Activated CD4-positive, alpha-beta T cell treated with anti-CD3 and anti-CD28 coated beads for 36 hours (primary cell): ENCODE results near the gene SLC25A39. TPM values are rescaled to one million over a fixed set of nuclear protein-coding genes. Genes with fewer than 3 reads are reported as not detected.
"Not testable (repeated sequence)": the region's sequence is repeated elsewhere in the genome, so short reads cannot be mapped to it uniquely, and the experiment has no call there.

Source experiments
- ATAC-seq: fragments of 200-7000 bp; cut with Tn5 transposase; one replicate; pipeline ENCODE4 v1.10.0; 2021; ENCODE audit warnings: mild to moderate bottlenecking, moderate library complexity
- CTCF ChIA-PET: fragments of 350-600 bp; sonication (Branson Sonifier 250); formaldehyde crosslinking; loops from one replicate; lab custom pipeline; 2021; ENCODE audit warnings: antibody characterized with exemption; lab: Charles Lee
- POLR2A ChIA-PET: fragments of 350-600 bp; sonication (Branson Sonifier 250); formaldehyde crosslinking; loops from one replicate; lab custom pipeline; 2021; ENCODE audit warnings: antibody characterized with exemption, inconsistent platforms; lab: Charles Lee
- DNase-seq: peaks from one replicate; pipeline ENCODE4 v3.0.0-alpha.2; 2020
- H3K27ac Mint-ChIP-seq: one replicate; pipeline ENCODE4 v1.8.0; 2021; ENCODE audit warnings: mixed read lengths
- H3K27me3 Mint-ChIP-seq: one replicate; pipeline ENCODE4 v1.8.0; 2021; ENCODE audit warnings: mixed read lengths
- H3K36me3 Mint-ChIP-seq: one replicate; pipeline ENCODE4 v1.8.0; 2021; ENCODE audit warnings: low read depth, mixed read lengths
- H3K4me1 Mint-ChIP-seq: one replicate; pipeline ENCODE4 v1.8.0; 2021; ENCODE audit warnings: mixed read lengths
- H3K4me3 Mint-ChIP-seq: one replicate; pipeline ENCODE4 v1.8.0; 2021; ENCODE audit warnings: mild to moderate bottlenecking, moderate library complexity, mixed read lengths
- H3K9me3 Mint-ChIP-seq: one replicate; pipeline ENCODE4 v1.8.0; 2021; ENCODE audit warnings: low read depth, mixed read lengths
- intact Hi-C, 2 experiments: fragments of 100-400 bp; cut with DNase I in 1 of 2; cut with micrococcal nuclease in 1 of 2; formaldehyde crosslinking; loops; one replicate each; pipeline versions ENCODE4 v1.14.2 to v1.15.1; 2022 to 2024; cut with DNase I, micrococcal nuclease
- total RNA-seq, 2 experiments: library from RNA; stranded (reverse); gene quantifications; one replicate each; pipeline ENCODE4 v1.2.3, GENCODE V29; 2021

The SLC25A39 gene
- total RNA-seq, 2 experiments from 2014 or later: 127 to 129 TPM

DNA sequence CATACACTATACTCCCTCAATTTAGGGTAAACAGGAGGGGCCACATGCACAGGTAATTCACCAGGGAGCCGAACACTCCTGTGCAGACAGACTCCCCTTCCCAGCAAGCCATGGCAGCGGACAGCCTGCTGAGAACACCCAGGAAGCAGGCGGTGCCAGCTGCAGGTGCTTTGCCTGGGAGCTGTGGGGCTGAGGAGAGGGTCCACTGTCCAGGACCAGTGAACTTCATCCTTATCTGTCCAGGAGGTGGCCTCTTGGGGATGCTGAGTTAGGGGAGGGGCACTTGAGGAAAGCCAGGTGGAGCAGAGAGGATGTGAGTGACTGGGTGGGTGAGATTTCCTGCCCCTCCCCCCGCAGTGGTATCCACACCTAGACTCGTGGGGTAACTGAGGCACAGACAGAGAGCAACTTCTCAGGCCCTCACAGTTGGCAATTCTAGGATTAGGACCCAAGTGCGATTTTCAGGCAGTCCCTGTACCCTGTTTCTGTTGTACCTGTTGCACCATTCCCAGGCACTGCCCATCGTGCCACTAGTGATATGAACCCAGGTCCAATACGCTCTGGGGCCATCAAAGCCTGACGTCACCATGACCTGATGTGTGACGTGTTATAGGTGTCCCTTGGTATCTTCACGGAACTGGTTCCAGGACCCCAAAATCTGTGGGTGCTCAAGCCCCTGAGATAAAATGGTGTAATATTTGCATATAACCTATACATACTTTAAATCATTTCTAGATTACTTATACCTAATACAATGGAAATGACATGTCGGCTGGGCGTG is 21.6 kb upstream of the SLC25A39 start:
- Mint-ChIP-seq H3K27ac (no peak overlapping the region), H3K36me3 (no peaks in the 10 kb centered on the region), H3K4me1 (peaks cover 11% of the 10 kb centered on the region), H3K9me3 (no peaks in the 10 kb centered on the region), H3K4me3 (peak overlapping the region; percentile 87), H3K27me3 (no peaks in the 10 kb centered on the region)
- ATAC-seq: no peak
- ChIA-PET CTCF (interaction anchor here (0.6 to 3.2 kb wide), 19 partner anchors 8 to 171 kb away, joined by 3 to 40 read pairs (median 4); partner anchors contain the start of genes FAM171A2, SLC25A39, TMUB2 and UBTF), POLR2A (interaction anchor here (0.5 to 0.7 kb wide), 2 partner anchors 23 to 429 kb away, joined by 3 read pairs; no protein-coding TSS in a partner anchor)
- DNase-seq: no peak
- intact Hi-C loops: no loop called here

DNA sequence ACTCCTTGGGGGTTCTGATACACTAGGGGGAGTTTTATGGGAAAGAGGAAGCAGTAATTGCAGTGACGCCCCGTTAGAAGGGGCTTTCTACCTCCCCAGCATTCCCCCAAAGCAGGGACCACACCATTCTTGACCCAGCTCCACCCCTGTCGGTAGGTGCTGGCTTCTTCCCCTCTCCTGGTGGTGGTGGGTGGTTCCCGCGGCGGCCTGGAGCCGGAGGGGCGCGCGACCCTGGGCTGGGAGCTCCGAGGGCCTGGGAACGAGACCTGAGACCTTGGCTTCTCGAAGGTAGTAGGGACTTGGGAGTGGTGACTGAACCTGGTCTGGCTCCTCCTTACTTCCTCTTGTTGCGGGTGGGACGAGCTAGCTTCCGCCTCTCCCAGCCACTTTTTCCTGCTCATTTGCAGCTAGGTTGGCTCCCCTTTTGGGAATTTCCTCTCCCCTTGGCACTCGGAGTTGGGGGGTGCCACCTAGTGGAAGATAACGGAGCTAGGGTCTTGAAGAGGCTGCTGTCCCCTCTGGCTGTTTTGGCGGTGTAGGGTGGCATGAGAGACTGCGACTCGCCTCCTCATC is 20.9 kb upstream of the SLC25A39 start:
- peak overlapping the region; percentile 80 for H3K27ac Mint-ChIP-seq
- no peaks in the 10 kb centered on the region for H3K9me3 Mint-ChIP-seq
- H3K4me3 Mint-ChIP-seq: peak overlapping the region; percentile 87
- peaks cover 11% of the 10 kb centered on the region for H3K4me1 Mint-ChIP-seq
- H3K27me3 Mint-ChIP-seq: no peaks in the 10 kb centered on the region
- ATAC-seq: peak; percentile 6
- intact Hi-C loops: loop anchor here (1.0 to 2.0 kb wide), 13 partner anchors 14 to 339 kb away; partner anchors contain the start of genes FAM171A2 (in 1 of the 2), GPATCH8 (in 1 of the 2), RUNDC3A (in 1 of the 2) and SLC25A39 (in 1 of the 2)
- peak; percentile 63 for DNase-seq
- CTCF ChIA-PET: interaction anchor here (0.6 to 3.2 kb wide), 28 partner anchors 9 to 465 kb away, joined by 3 to 40 read pairs (median 4); partner anchors contain the start of genes FAM171A2, SLC25A39, TMUB2 and UBTF
- no peaks in the 10 kb centered on the region for H3K36me3 Mint-ChIP-seq
- POLR2A ChIA-PET: interaction anchor here (0.5 to 0.9 kb wide), 4 partner anchors 24 to 478 kb away, joined by 3 to 5 read pairs (median 3); no protein-coding TSS in a partner anchor

DNA sequence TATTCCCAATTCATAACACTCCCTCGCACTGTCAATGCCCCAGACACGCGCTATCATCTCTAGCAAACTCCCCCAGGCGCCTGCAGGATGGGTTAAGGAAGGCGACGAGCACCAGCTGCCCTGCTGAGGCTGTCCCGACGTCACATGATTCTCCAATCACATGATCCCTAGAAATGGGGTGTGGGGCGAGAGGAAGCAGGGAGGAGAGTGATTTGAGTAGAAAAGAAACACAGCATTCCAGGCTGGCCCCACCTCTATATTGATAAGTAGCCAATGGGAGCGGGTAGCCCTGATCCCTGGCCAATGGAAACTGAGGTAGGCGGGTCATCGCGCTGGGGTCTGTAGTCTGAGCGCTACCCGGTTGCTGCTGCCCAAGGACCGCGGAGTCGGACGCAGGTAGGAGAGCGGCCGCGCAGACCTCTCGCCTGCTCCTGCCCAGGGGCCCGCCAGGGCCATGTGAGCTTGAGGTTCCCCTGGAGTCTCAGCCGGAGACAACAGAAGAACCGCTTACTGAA is 20.4 kb upstream of the SLC25A39 start, which contains the start of gene GRN:
Gene GRN (plus strand): TSS at position 364 of the 515 bp plus-strand sequence. CDS start 3,863 bp downstream, outside the sequence.
- Mint-ChIP-seq H3K27ac (peak within 1 kb of the TSS; percentile 80), H3K36me3 (no peaks in the 10 kb centered on the region), H3K4me1 (peaks cover 11% of the 10 kb centered on the region), H3K9me3 (no peaks in the 10 kb centered on the region), H3K4me3 (peak within 1 kb of the TSS; percentile 87), H3K27me3 (no peaks in the 10 kb centered on the region)
- ChIA-PET CTCF (interaction anchor here (0.6 to 3.2 kb wide), 28 partner anchors 10 to 464 kb away, joined by 3 to 40 read pairs (median 4); partner anchors contain the start of genes FAM171A2, SLC25A39, TMUB2 and UBTF), POLR2A (interaction anchor here (0.6 to 1.0 kb wide), 3 partner anchors 13 to 478 kb away, joined by 3 to 5 read pairs (median 4); no protein-coding TSS in a partner anchor)
- DNase-seq (peak; percentile 92), ATAC-seq (peak; percentile 99)
- intact Hi-C loops: loop anchor here (1.0 to 2.0 kb wide), 13 partner anchors 14 to 338 kb away; partner anchors contain the start of genes FAM171A2 (in 1 of the 2), GPATCH8 (in 1 of the 2), RUNDC3A (in 1 of the 2) and SLC25A39 (in 1 of the 2)

DNA sequence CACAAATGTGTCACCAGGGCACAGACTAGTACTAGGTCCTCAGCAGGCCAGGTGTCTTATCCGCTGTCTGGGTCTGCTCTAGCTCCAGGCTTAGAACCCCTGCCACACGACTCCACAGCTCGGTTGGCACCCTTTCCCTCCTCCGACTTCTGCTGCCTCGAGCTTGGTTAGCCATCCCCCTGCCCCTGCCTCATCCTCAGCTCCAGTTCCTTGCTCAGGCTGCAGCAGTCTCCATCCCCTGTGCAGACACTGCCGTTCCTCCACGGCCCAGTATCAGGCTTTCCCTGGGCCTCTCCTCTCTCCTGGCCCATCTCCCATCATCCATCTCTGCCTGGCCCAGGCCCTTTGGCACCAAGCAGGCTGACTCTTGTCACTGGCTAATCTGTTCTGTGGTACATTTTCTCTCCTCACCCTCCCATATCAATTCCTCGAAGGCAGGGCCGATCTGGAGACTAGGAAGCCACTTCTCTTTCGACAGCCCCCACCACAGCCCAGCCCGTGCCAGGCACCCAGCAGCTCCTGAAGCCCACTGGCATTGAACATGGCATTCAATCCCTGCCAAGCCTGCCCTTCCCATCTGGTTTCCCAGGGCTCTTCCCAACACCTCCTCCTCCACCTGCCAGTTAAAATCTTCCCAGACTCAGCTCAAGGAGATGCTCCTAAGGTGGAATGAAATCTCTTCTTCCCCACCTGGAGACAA is 19.0 kb upstream of the SLC25A39 start:
- Mint-ChIP-seq H3K4me3 (peak overlapping the region; percentile 87), H3K27ac (no peak overlapping the region), H3K4me1 (peaks cover 12% of the 10 kb centered on the region), H3K27me3 (no peaks in the 10 kb centered on the region), H3K36me3 (no peaks in the 10 kb centered on the region), H3K9me3 (no peaks in the 10 kb centered on the region)
- no peak for ATAC-seq
- CTCF ChIA-PET: interaction anchor here (0.5 to 3.2 kb wide), 5 partner anchors 11 to 277 kb away, joined by 3 to 40 read pairs (median 3); no protein-coding TSS in a partner anchor
- DNase-seq: no peak
- POLR2A ChIA-PET: no interaction called here
- intact Hi-C loops: loop anchor here (2.0 kb wide), 2 partner anchors 133 to 337 kb away; no protein-coding TSS in a partner anchor

DNA sequence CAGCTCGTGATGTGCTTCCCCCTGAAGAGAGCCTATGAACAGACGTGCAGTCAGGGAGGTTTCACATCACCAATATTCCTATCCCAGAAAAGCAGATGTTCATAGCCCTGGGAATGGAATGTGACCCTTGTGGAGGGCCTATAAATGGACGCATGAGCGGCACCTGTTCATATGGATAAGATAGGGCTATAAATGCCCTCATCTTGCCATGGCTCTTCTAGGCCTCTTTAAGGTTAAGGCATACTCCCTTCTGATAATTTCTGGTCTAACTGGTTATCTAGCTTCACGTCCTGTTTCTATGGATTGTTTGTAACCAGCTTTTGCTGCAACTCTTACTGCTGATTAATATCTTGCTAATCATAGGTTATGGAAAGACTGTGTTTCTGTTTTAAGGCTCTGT is 15.9 kb upstream of the SLC25A39 start:
- H3K36me3 Mint-ChIP-seq, H3K4me3 Mint-ChIP-seq, H3K4me1 Mint-ChIP-seq, H3K27ac Mint-ChIP-seq, ATAC-seq, POLR2A ChIA-PET, DNase-seq, H3K9me3 Mint-ChIP-seq, H3K27me3 Mint-ChIP-seq, intact Hi-C loops: not testable (repeated sequence)
- CTCF ChIA-PET: interaction anchor here (0.7 kb wide), 1 partner anchor 10 kb away, joined by 3 read pairs; no protein-coding TSS in a partner anchor

DNA sequence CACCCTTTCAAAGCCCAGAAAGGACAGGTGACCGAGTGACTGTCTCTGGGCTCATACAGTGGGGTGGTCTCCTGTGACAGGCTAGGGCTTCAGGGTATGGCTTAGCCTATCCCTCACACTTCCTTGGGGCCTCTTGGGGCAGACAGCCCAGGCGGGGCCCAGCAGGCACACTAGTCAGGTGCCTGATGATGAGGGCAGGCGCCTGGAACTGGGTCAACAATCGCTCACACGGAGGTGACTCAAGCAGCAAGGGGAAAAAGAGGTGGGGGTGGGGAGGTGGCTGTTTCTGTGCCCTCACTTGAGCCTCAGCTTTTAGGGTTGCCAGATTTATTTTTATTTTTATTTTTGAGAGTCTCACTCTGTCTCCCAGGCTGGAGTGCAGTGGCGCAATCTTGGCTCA is 14.1 kb upstream of the SLC25A39 start:
- no peak overlapping the region for H3K27ac Mint-ChIP-seq
- H3K4me1 Mint-ChIP-seq: peaks cover 4% of the 10 kb centered on the region
- H3K27me3 Mint-ChIP-seq: no peaks in the 10 kb centered on the region
- ChIA-PET POLR2A (no interaction called here), CTCF (interaction anchor here (1.1 to 1.2 kb wide), 2 partner anchors 12 to 129 kb away, joined by 3 to 7 read pairs; no protein-coding TSS in a partner anchor)
- intact Hi-C loops: no loop called here
- DNase-seq: peak; percentile 61
- peak; percentile 96 for ATAC-seq
- no peak overlapping the region for H3K4me3 Mint-ChIP-seq
- no peaks in the 10 kb centered on the region for H3K9me3 Mint-ChIP-seq
- H3K36me3 Mint-ChIP-seq: no peaks in the 10 kb centered on the region

DNA sequence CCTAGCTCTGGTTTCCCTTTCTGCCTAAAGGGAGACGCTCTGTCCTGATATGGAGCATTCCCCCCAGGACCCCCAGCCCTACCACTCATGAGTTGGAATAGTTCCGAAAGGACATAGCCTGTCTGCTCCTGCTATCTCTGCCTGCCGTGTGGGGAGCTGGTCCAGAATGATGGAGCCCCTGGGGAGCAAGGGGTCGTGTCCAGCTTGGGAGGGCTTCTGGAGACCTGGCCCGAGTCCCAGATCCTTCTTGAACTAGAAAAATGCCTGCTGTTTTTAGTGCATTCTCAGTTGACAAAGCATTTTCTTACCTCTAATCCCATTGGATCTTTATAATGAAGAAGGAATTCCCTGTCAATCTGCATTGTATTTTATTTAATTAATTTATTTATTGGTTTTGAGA is 11.3 kb upstream of the SLC25A39 start:
- Mint-ChIP-seq H3K27ac (no peak overlapping the region), H3K9me3 (no peaks in the 10 kb centered on the region), H3K4me1 (peaks cover 7% of the 10 kb centered on the region), H3K4me3 (no peak overlapping the region), H3K27me3 (no peaks in the 10 kb centered on the region), H3K36me3 (no peaks in the 10 kb centered on the region)
- CTCF ChIA-PET: interaction anchor here (1.1 to 6.7 kb wide), 3 partner anchors 9 to 126 kb away, joined by 3 to 40 read pairs (median 4); partner anchors contain the start of gene GRN
- POLR2A ChIA-PET: no interaction called here
- DNase-seq (no peak), ATAC-seq (no peak)
- intact Hi-C loops: no loop called here

DNA sequence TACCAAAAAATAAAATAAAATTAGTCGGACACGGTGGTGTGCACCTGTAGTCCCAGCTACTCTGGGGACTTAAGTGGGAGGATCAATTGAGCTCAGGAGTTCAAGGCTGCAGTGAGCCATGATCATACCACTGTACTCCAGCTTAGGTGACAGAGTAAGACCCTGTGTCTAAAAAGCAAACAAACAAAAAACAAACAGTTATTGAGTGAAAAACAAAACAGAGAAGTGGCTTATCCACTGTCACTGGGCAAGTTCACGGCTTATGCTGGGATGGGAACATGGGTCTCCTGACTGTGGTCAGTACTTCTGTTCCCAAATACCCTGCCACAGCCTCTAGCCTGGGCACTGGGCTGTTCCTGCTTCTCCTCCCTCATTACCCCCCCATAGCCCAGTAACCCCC is 10.9 kb upstream of the SLC25A39 start:
- ChIA-PET POLR2A (interaction anchor here (0.6 kb wide), 1 partner anchor 1118 kb away, joined by 3 read pairs; no protein-coding TSS in a partner anchor), CTCF (interaction anchor here (1.1 to 6.7 kb wide), 3 partner anchors 9 to 126 kb away, joined by 3 to 40 read pairs (median 4); partner anchors contain the start of gene GRN)
- DNase-seq: no peak
- Mint-ChIP-seq H3K9me3 (no peaks in the 10 kb centered on the region), H3K36me3 (no peaks in the 10 kb centered on the region), H3K27ac (no peak overlapping the region), H3K4me3 (no peak overlapping the region), H3K27me3 (no peaks in the 10 kb centered on the region), H3K4me1 (peaks cover 9% of the 10 kb centered on the region)
- no peak for ATAC-seq
- intact Hi-C loops: no loop called here

DNA sequence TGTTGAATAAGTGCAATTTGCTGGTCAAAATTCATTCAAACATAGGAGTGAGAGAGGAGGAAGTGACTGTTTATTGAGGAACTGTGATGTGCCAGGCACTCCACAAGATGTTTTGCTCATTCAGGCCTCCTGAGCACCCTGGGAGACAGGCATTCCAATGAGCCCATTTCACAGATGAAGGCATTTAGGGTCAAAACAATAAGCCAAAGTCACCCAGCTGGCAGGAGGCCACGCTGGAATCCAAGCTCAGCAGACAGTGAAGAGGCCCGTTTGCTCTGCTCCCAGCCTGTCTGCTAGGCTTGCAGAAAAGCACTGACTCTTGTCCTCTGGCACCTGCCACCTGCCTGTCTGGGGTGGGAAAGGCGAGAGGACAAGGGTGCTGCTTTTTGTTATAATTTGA is 10.1 kb upstream of the SLC25A39 start:
- CTCF ChIA-PET: interaction anchor here (0.6 to 6.7 kb wide), 5 partner anchors 10 to 183 kb away, joined by 3 to 40 read pairs (median 4); partner anchors contain the start of gene GRN
- no peak overlapping the region for H3K27ac Mint-ChIP-seq
- DNase-seq (no peak), ATAC-seq (no peak)
- H3K4me1 Mint-ChIP-seq: peaks cover 9% of the 10 kb centered on the region
- intact Hi-C loops: no loop called here
- no peaks in the 10 kb centered on the region for H3K27me3 Mint-ChIP-seq
- no peaks in the 10 kb centered on the region for H3K36me3 Mint-ChIP-seq
- H3K4me3 Mint-ChIP-seq: no peak overlapping the region
- POLR2A ChIA-PET: interaction anchor here (0.6 kb wide), 1 partner anchor 1117 kb away, joined by 3 read pairs; no protein-coding TSS in a partner anchor
- H3K9me3 Mint-ChIP-seq: no peaks in the 10 kb centered on the region

DNA sequence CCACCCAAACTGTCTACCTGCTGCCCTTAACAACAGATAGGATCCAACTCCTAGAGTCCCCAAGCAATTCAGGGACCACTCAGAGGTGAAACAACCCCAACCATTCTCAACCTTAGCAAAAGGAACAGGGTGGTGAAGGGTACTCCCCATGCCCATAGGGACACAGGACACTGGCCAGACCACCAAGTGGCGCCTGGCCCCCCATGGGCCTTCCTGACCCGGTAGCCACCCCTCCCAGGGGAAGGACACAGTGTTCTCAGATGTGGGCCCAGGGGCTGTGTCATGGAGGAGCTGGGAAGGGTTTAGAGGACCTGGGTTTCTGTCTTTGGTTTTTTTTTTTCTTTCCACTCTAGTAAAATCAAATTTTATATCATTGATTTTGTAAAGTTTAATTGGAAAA is 9.7 kb upstream of the SLC25A39 start:
- H3K27ac Mint-ChIP-seq: no peak overlapping the region
- H3K9me3 Mint-ChIP-seq: no peaks in the 10 kb centered on the region
- H3K4me1 Mint-ChIP-seq: peaks cover 9% of the 10 kb centered on the region
- DNase-seq (no peak), ATAC-seq (no peak)
- H3K4me3 Mint-ChIP-seq: no peak overlapping the region
- ChIA-PET CTCF (interaction anchor here (0.7 to 6.7 kb wide), 2 partner anchors 10 to 118 kb away, joined by 4 to 40 read pairs; partner anchors contain the start of gene GRN), POLR2A (no interaction called here)
- H3K27me3 Mint-ChIP-seq: no peaks in the 10 kb centered on the region
- intact Hi-C loops: no loop called here
- no peaks in the 10 kb centered on the region for H3K36me3 Mint-ChIP-seq
